ENCODE data around the gene ZFP92.
"Not testable (repeated sequence)": the region's sequence is repeated elsewhere in the genome, so short reads cannot be mapped to it uniquely, and the experiment has no call there.

Gene ZFP92

DNA sequence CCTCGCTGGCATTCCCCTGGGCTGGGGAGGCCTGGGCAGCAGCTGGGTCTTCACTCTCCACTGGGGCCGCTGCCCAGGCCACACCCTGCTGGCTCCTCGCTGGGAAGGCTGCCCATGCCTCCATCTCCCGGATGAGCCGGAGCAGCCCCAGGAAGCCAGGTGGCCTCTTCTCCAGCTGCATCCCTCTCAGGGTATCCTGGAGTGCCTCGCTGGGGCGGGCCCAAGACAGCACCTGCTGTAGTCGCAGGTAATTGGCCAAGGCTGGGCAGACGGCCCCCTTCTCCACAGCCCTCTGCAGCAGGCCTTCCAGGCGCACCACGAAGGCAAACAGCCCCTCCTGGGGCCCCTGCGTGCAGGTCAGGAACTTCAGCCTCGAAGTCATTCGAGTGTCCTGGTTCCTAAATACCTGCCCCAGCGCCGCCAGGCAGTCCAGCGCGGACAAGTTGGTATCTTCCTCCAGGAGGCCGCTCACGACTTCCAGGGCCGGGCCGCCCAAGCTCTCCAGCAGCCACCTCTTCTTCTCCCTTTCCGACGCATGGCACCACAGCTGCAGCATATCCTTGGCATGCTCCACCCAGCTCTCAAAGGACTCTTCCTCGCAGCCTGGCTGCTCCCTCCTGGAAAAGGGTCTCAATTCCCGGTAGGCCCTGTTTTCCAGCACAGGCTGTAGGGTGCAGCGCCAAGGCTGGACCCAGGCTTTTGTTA lies 13.9 kb upstream of the ZFP92 start:
- H3K4me1 ChIP-seq (ENCODE audit: control insufficient read depth, insufficient read depth, low read length), result no peaks in the 10 kb centered on the region
- H3K9me3 ChIP-seq (ENCODE audit: control insufficient read depth, low read length), result no peaks in the 10 kb centered on the region
- no peaks in the 10 kb centered on the region for H3K27me3 ChIP-seq (ENCODE audit: control insufficient read depth, insufficient read depth, low read length, poor library complexity, severe bottlenecking)
- H3K27ac ChIP-seq (ENCODE audit: insufficient read depth, low read depth, low read length, poor library complexity, severe bottlenecking), result no peak overlapping the region
- H3K4me3 ChIP-seq (ENCODE audit: insufficient read depth, low read depth, low read length), result no peak overlapping the region
- no peaks in the 10 kb centered on the region for H3K36me3 ChIP-seq (ENCODE audit: control insufficient read depth, insufficient read depth, low read length)
- 88 to 89% methylated on average over 27 of the region's 27 CpGs for WGBS, 2 experiments

DNA sequence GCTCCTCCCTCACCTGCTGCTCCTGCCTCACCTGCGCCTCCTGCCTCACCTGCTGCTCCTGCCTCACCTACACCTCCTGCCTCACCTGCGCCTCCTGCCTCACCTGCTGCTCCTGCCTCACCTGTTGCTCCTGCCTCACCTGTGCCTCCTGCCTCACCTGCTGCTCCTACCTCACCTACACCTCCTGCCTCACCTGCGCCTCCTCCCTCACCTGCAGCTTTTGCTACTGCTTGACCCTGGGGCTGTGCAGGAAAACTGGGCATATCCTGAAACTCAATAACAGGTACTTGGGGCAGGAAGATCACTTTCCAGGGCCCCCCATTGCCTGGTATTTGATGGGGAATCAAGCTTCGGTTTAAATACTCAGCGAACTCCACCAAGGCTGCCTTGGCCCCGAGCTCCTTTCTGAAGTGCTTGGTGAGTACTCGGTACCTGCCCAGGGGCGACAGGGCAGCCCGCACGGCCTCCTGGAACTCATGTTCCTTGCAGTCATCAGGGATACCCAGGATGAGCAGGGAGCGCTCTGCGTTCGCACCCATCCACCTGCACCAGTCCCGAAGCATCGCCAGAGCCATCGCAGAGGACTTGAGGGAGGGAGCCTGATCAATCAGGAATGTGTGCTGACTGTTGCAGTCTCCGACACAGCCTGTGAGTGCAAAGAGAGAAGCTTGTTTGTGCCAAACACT lies 12.9 kb upstream of the ZFP92 start:
- Histone ChIP-seq H3K27ac (ENCODE audit: insufficient read depth, low read depth, low read length, poor library complexity, severe bottlenecking) (no peak overlapping the region), H3K36me3 (ENCODE audit: control insufficient read depth, insufficient read depth, low read length) (no peaks in the 10 kb centered on the region), H3K4me3 (ENCODE audit: insufficient read depth, low read depth, low read length) (no peak overlapping the region), H3K27me3 (ENCODE audit: control insufficient read depth, insufficient read depth, low read length, poor library complexity, severe bottlenecking) (no peaks in the 10 kb centered on the region), H3K9me3 (ENCODE audit: control insufficient read depth, low read length) (no peaks in the 10 kb centered on the region), H3K4me1 (ENCODE audit: control insufficient read depth, insufficient read depth, low read length) (no peaks in the 10 kb centered on the region)
- 84 to 87% methylated on average over 16 to 17 of the region's 17 CpGs for WGBS, 2 experiments

DNA sequence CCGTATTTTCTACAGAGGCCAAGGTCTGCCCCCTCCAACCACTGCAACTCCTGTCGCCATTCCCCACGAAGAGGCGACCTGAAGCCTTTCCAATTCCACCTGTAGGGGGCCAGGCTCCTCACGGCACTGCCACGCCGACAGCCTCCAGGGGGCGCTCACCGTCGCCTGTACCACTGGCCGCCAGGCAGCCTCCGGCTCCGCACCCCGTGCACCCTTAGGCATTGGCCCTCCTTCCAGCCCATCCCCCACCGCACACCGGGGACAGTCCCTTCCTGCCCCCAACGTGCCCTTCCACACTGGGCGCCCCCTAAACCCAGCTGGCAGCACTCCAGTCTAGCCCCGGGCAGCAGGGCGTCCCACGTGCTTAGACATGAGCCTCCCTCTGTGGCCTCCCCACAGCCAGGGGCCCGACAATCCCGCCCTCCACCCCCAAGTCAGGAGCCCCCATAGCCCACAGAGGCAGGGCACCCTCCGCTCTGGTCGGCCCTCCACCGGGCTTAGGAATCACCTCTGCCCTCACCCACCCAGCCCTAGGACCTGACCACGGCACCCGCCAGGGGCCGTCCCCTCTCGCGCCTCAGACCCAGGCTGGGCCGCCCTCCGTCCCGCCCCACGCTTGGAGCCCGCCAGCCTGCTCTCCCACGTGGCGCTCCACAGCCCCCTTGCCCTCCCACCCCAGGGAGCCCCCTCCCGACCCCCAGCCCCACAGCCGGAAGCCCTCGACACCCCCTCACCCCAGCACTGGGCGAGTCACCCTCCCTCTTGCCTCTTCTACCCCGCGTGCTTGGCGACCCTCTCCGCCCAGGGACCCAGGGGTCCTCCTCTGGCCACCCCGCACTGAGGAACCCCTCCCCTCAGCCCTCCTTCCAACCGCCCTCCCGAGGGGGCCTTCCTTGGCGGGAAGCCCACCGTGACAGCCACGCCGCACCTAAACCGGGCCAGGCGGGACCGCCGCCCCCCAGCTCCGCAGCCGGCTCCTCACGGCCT lies 10.8 kb upstream of the ZFP92 start:
- H3K27ac ChIP-seq (ENCODE audit: insufficient read depth, low read depth, low read length, poor library complexity, severe bottlenecking), result no peak overlapping the region
- no peaks in the 10 kb centered on the region for H3K4me1 ChIP-seq (ENCODE audit: control insufficient read depth, insufficient read depth, low read length)
- WGBS, 2 experiments, result 74 to 78% methylated on average over 58 to 59 of the region's 60 CpGs
- no peak overlapping the region for H3K4me3 ChIP-seq (ENCODE audit: insufficient read depth, low read depth, low read length)
- H3K27me3 ChIP-seq (ENCODE audit: control insufficient read depth, insufficient read depth, low read length, poor library complexity, severe bottlenecking), result no peaks in the 10 kb centered on the region
- no peaks in the 10 kb centered on the region for H3K9me3 ChIP-seq (ENCODE audit: control insufficient read depth, low read length)
- H3K36me3 ChIP-seq (ENCODE audit: control insufficient read depth, insufficient read depth, low read length), result no peaks in the 10 kb centered on the region

DNA sequence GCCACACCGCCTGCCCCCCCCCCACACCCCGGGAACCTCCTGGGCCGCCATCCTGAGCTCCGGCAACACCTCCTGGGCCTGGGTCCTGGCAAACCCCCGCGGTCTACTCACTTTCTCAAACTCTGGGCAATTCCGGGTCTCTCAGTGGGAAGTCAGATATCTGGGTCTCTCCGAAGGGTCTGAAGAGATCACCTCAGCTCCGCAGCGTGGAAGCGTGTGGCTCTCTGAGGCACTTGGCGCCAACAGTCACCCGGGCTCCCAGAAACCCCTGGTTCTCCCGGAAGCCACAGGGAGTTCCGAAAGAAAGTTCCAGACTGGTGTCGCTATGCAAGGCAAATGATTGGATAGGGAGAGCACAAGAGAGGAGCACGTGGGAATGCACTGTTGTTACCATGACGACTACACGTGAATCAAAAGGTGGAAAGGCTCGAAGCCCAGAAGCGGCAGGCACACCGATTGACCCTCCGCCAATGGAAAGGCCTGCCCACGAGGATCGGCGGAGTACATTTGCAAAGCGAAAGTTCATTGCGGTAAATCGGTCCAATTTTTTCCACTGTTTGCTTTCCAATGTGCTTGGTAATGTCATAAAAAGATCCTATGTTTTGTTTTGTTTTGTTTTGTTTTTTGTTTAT lies 10.0 kb upstream of the ZFP92 start, which contains the start of gene PNMA6E:
Gene PNMA6E, minus strand, starts transcription at position 218 of the 632 bp plus-strand sequence. CDS start 2,501 bp downstream, outside the sequence.
- Histone ChIP-seq H3K27ac (ENCODE audit: insufficient read depth, low read depth, low read length, poor library complexity, severe bottlenecking) (no peak within 1 kb of the TSS), H3K36me3 (ENCODE audit: control insufficient read depth, insufficient read depth, low read length) (no peaks in the 10 kb centered on the region), H3K4me3 (ENCODE audit: insufficient read depth, low read depth, low read length) (no peak within 1 kb of the TSS), H3K9me3 (ENCODE audit: control insufficient read depth, low read length) (no peaks in the 10 kb centered on the region), H3K27me3 (ENCODE audit: control insufficient read depth, insufficient read depth, low read length, poor library complexity, severe bottlenecking) (no peaks in the 10 kb centered on the region), H3K4me1 (ENCODE audit: control insufficient read depth, insufficient read depth, low read length) (no peaks in the 10 kb centered on the region)
- 93 to 96% methylated on average over 28 to 29 of the region's 29 CpGs for WGBS, 2 experiments

DNA sequence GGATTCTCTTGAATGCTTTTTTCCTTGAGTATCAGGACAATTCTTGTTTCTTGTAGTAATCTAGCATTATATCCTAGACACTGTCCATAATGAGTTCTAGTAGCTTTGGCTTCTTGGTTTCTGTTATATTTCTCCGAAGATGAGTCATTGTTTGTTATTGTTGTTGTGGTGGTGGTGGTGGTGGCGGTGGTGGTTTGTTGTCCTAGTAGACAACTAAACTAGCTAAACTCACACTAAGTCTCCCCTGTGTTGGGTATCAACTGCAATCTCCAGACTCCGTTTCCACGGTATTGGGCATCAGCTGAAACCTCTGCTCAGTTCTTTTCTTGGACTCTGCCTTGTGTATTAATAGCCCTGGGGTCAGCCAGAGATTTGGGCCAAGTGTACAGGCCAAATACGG lies 6.9 kb upstream of the ZFP92 start:
- whole genome bisulfite sequencing, 2 experiments, result 88 to 93% methylated on average over 3 of the region's 5 CpGs
- not testable (repeated sequence) for H3K4me1 ChIP-seq (ENCODE audit: control insufficient read depth, insufficient read depth, low read length); H3K4me3 ChIP-seq (ENCODE audit: insufficient read depth, low read depth, low read length); H3K36me3 ChIP-seq (ENCODE audit: control insufficient read depth, insufficient read depth, low read length); H3K27ac ChIP-seq (ENCODE audit: insufficient read depth, low read depth, low read length, poor library complexity, severe bottlenecking); H3K9me3 ChIP-seq (ENCODE audit: control insufficient read depth, low read length); H3K27me3 ChIP-seq (ENCODE audit: control insufficient read depth, insufficient read depth, low read length, poor library complexity, severe bottlenecking)

DNA sequence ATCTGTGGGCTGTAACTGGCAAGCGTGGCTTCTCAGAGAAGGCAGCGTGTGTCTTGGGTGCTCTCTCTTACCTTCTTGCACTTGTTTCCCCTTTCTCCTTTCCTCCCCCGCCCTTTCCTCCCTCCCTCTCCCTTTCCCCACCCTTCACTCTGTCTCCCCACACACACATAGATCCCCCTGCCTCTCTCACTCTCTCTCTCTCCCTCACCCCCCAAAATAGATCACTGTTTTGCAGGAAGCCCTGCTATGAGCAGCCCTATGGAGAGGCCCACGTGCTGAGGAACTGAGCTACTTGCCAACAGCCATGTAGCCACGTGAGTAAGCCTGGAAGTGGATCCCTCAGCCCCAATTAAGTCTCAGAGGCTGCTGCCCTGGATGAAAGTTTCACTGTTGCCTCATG lies 5.8 kb upstream of the ZFP92 start:
- no peaks in the 10 kb centered on the region for H3K9me3 ChIP-seq (ENCODE audit: control insufficient read depth, low read length)
- no peaks in the 10 kb centered on the region for H3K4me1 ChIP-seq (ENCODE audit: control insufficient read depth, insufficient read depth, low read length)
- H3K36me3 ChIP-seq (ENCODE audit: control insufficient read depth, insufficient read depth, low read length), result no peaks in the 10 kb centered on the region
- WGBS, 2 experiments, result 63 to 67% methylated on average over 5 of the region's 5 CpGs
- H3K27ac ChIP-seq (ENCODE audit: insufficient read depth, low read depth, low read length, poor library complexity, severe bottlenecking), result no peak overlapping the region
- no peak overlapping the region for H3K4me3 ChIP-seq (ENCODE audit: insufficient read depth, low read depth, low read length)
- peaks cover 3% of the 10 kb centered on the region for H3K27me3 ChIP-seq (ENCODE audit: control insufficient read depth, insufficient read depth, low read length, poor library complexity, severe bottlenecking)

DNA sequence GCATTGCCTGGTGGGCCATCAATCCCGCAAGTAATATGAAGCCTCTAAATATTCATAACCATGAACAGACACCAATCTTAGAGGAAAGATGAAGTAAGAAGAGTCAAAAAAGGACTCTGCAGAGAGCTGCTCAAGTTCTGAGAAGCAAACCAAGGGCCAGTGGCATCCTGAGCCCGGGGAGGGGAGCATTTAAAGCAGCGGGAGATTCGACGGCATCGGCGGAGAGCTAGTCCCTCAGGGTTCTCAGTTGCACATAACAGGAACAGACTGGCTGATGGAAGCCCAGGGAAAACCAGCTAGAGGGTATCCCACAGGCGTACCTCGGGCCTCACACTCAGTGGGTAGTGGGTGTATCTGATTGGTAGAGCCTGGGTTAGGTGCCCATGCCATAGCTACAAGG lies 5.3 kb upstream of the ZFP92 start:
- WGBS, 2 experiments, result 90 to 92% methylated on average over 8 to 9 of the region's 9 CpGs
- H3K4me3 ChIP-seq (ENCODE audit: insufficient read depth, low read depth, low read length), result no peak overlapping the region
- H3K36me3 ChIP-seq (ENCODE audit: control insufficient read depth, insufficient read depth, low read length), result no peaks in the 10 kb centered on the region
- peaks cover 9% of the 10 kb centered on the region for H3K27me3 ChIP-seq (ENCODE audit: control insufficient read depth, insufficient read depth, low read length, poor library complexity, severe bottlenecking)
- no peaks in the 10 kb centered on the region for H3K4me1 ChIP-seq (ENCODE audit: control insufficient read depth, insufficient read depth, low read length)
- H3K27ac ChIP-seq (ENCODE audit: insufficient read depth, low read depth, low read length, poor library complexity, severe bottlenecking), result no peak overlapping the region
- no peaks in the 10 kb centered on the region for H3K9me3 ChIP-seq (ENCODE audit: control insufficient read depth, low read length)

DNA sequence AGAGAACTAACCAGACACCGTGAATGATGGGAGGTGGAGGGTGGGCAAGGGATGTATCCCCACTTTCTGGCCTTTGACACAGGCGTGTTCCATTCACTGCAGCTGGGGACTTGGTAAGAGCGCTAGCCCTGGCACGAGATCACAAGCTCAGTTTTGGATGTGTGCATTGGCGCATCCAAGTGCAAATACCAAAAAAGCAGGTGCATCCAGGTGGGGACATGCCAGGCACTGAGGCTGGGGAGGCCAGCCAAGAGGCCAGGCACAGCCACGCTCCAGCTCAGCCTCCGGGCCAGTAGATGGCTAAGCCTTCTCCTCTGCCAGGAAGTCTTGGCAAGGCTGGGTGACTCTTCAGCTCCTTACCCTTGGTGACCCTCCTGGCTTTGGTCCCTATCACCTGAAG lies 4.4 kb upstream of the ZFP92 start:
- WGBS, 2 experiments, result 93 to 98% methylated on average over 7 of the region's 7 CpGs
- no peaks in the 10 kb centered on the region for H3K9me3 ChIP-seq (ENCODE audit: control insufficient read depth, low read length)
- no peak overlapping the region for H3K27ac ChIP-seq (ENCODE audit: insufficient read depth, low read depth, low read length, poor library complexity, severe bottlenecking)
- H3K27me3 ChIP-seq (ENCODE audit: control insufficient read depth, insufficient read depth, low read length, poor library complexity, severe bottlenecking), result peaks cover 18% of the 10 kb centered on the region
- no peaks in the 10 kb centered on the region for H3K4me1 ChIP-seq (ENCODE audit: control insufficient read depth, insufficient read depth, low read length)
- H3K36me3 ChIP-seq (ENCODE audit: control insufficient read depth, insufficient read depth, low read length), result no peaks in the 10 kb centered on the region
- no peak overlapping the region for H3K4me3 ChIP-seq (ENCODE audit: insufficient read depth, low read depth, low read length)

DNA sequence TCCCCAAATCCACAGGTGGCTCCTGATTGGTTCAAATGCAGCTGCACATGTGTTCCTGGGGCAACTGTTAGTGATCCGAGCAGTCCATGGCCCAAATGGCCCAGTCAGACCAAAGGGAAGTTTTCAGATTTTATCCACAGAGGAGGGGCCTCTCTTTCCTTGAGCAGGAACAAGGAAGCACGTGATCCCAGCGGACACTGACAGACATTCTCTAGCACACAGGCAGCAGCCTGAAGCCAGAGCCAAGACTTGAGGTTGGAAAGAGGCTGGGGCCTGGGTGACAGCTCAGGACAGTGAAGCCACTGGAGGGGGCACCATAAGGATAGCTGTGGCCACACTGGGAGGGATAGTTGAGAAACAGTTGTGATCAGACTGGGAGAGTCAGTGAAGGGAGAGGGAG lies 3.5 kb upstream of the ZFP92 start:
- H3K4me1 ChIP-seq (ENCODE audit: control insufficient read depth, insufficient read depth, low read length), result no peaks in the 10 kb centered on the region
- peaks cover 23% of the 10 kb centered on the region for H3K27me3 ChIP-seq (ENCODE audit: control insufficient read depth, insufficient read depth, low read length, poor library complexity, severe bottlenecking)
- no peaks in the 10 kb centered on the region for H3K36me3 ChIP-seq (ENCODE audit: control insufficient read depth, insufficient read depth, low read length)
- no peak overlapping the region for H3K27ac ChIP-seq (ENCODE audit: insufficient read depth, low read depth, low read length, poor library complexity, severe bottlenecking)
- H3K9me3 ChIP-seq (ENCODE audit: control insufficient read depth, low read length), result no peaks in the 10 kb centered on the region
- H3K4me3 ChIP-seq (ENCODE audit: insufficient read depth, low read depth, low read length), result no peak overlapping the region
- WGBS, 2 experiments, result 88 to 90% methylated on average over 1 to 3 of the region's 3 CpGs

All from ectodermal cell (in vitro differentiated cells).